Thoracic aorta (tissue), 2 donors: ENCODE data around the gene ST6GALNAC5. TPM values are rescaled to one million over a fixed set of nuclear protein-coding genes. Genes with fewer than 3 reads are reported as not detected.

Source experiments
- ATAC-seq: fragments of 150-250 bp; one replicate; pipeline ENCODE4 v1.8.0; 2017; ENCODE audit warnings: low read depth; ENCODE audit not compliant: insufficient number of reproducible peaks, low FRiP score
- DNase-seq: peaks from one replicate; pipeline ENCODE4 v3.0.0-alpha.2; 2020; ENCODE audit warnings: low spot score
- H3K27ac ChIP-seq, 2 donors: fragments of 200-600 bp; sonication (generic); 1 replicate in 1 of 2; 2 replicates in 1 of 2; pipeline ENCODE4 v1.5.1; 2016; ENCODE audit warnings: mild to moderate bottlenecking in 2 of 2, moderate library complexity in 2 of 2
- H3K27me3 ChIP-seq: fragments of 200-600 bp; sonication (generic); replicated peaks from 2 replicates; pipeline ENCODE4 v1.6.0; 2016; ENCODE audit warnings: mild to moderate bottlenecking; ENCODE audit not compliant: insufficient read depth
- H3K36me3 ChIP-seq: fragments of 200-600 bp; sonication (generic); one replicate; pipeline ENCODE4 v1.5.1; 2016
- H3K4me1 ChIP-seq, 2 donors: fragments of 200-600 bp; sonication (generic); 1 replicate in 1 of 2; 2 replicates in 1 of 2; pipeline versions ENCODE4 v1.5.1 to v1.6.0; 2016; ENCODE audit warnings: low read depth in 2 of 2, mild to moderate bottlenecking in 1 of 2; ENCODE audit not compliant: control insufficient read depth in 1 of 2
- H3K4me3 ChIP-seq: fragments of 200-600 bp; sonication (generic); 2 replicates; pipeline ENCODE4 v1.5.1; 2016; ENCODE audit warnings: mild to moderate bottlenecking
- H3K9me3 ChIP-seq: fragments of 200-600 bp; sonication (generic); 2 replicates; pipeline ENCODE4 v1.5.1; 2016
- total RNA-seq, 2 donors: library from RNA; depleted of rRNA; stranded (reverse); fragments of >200 nt; gene quantifications; one replicate each; pipeline versions ENCODE4 v1.1.0 to v1.2.3, GENCODE V29; 2016
- TF ChIP-seq, protein P1 (sequence below): fragments of 200-600 bp; sonication (generic); IDR thresholded peaks from one replicate; pipeline ENCODE4 v1.5.1; 2019; ENCODE audit warnings: antibody characterized with exemption

ST6GALNAC5 gene
- total RNA-seq, 2 donors from 2014 or later, result 7.2 to 19.8 TPM

DNA sequence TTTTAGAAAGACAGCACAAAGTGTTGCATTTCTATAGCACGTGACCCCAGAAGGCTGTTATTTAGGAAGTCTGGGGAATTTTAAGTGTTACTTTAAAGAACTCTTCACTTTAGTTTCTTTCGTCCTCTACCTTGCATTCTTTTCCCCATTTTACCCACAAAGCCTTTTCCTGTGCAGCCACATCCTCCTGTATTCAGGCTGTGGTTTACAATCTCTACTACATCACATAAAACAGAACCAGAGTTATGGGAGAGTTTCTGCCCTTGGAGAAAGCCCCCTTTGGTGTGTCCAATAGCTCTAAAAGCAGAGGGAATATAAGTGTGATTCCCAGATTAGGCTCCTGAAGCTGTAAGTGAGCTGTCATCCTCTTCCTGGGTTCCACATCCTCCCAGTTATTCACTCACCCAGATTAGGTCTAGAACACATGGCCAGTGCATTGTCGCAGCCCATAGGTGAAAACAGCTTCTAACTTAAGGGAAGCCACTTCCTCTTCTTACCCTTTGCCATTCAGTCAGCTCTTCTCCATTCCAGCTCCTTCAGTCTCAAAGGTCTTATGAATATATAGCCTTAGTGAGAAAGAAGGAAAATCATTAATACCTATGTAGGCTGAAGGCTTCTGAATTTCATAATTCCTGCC, 180.8 kb downstream of the ST6GALNAC5 start:
- Histone ChIP-seq H3K4me3 (no peak overlapping the region), H3K27ac (no peak overlapping the region), H3K27me3 (no peaks in the 10 kb centered on the region), H3K9me3 (no peaks in the 10 kb centered on the region), H3K36me3 (no peaks in the 10 kb centered on the region), H3K4me1 (no peaks in the 10 kb centered on the region)
- TF ChIP-seq, protein P1, sequence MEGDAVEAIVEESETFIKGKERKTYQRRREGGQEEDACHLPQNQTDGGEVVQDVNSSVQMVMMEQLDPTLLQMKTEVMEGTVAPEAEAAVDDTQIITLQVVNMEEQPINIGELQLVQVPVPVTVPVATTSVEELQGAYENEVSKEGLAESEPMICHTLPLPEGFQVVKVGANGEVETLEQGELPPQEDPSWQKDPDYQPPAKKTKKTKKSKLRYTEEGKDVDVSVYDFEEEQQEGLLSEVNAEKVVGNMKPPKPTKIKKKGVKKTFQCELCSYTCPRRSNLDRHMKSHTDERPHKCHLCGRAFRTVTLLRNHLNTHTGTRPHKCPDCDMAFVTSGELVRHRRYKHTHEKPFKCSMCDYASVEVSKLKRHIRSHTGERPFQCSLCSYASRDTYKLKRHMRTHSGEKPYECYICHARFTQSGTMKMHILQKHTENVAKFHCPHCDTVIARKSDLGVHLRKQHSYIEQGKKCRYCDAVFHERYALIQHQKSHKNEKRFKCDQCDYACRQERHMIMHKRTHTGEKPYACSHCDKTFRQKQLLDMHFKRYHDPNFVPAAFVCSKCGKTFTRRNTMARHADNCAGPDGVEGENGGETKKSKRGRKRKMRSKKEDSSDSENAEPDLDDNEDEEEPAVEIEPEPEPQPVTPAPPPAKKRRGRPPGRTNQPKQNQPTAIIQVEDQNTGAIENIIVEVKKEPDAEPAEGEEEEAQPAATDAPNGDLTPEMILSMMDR, result no peak
- no peak for ATAC-seq
- no peak for DNase-seq

DNA sequence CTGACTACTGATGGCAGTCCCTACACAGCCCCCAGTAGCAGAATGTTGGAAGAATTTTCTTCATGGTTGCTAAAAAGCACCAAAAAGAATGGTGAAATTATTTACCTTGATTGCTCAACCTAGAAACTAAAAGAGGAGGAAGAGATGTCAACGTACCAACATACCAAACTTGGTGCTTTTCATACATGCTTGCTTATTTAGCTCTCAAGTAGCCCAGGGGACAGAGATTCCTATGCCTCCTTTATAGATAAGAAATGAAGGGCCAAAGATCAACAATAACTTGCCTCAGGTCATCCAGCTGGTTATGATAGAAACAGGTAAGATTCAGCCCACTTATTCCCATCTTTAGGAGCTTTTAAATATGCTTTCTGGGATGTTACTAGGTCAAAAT, 181.3 kb downstream of the ST6GALNAC5 start:
- Histone ChIP-seq H3K9me3 (no peaks in the 10 kb centered on the region), H3K27me3 (no peaks in the 10 kb centered on the region), H3K36me3 (no peaks in the 10 kb centered on the region), H3K4me3 (no peak overlapping the region), H3K4me1 (no peaks in the 10 kb centered on the region), H3K27ac (no peak overlapping the region)
- TF ChIP-seq, protein P1, result no peak
- no peak for DNase-seq
- ATAC-seq, result no peak

GRCh38 chr1:77051425-77051824, 184.1 kb downstream of the ST6GALNAC5 start:
- no peaks in the 10 kb centered on the region for H3K9me3 ChIP-seq

DNA sequence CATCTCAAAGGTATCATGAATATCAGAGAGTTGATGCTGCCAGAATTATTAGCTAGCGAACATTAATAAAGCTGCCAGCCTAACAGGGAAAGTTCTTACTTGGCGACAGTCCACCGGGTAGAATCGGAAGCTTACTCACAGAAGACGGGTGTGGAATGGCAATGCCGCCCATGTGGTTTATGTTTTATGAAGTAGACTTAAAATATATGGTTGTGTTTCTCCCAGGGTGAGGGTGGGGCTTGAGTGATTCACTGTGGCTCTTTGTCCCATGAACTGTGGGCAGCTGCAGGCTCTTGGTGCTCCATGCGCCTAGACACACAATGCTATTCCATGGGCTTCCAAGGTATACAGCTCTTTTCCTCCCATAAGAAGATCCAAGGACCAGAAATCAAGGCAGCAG, 189.2 kb downstream of the ST6GALNAC5 start:
- no peaks in the 10 kb centered on the region for H3K27me3 ChIP-seq
- ATAC-seq (no peak), DNase-seq (no peak)
- H3K27ac ChIP-seq, result no peak overlapping the region
- no peak overlapping the region for H3K4me3 ChIP-seq
- TF ChIP-seq, protein P1, result no peak
- no peaks in the 10 kb centered on the region for H3K9me3 ChIP-seq
- H3K4me1 ChIP-seq, result no peaks in the 10 kb centered on the region
- no peaks in the 10 kb centered on the region for H3K36me3 ChIP-seq

More at GRCh38 chr1:77051425-77051824, 184.1 kb downstream of the ST6GALNAC5 start:
- no peak for ATAC-seq
- H3K27me3 ChIP-seq, result no peaks in the 10 kb centered on the region
- TF ChIP-seq, protein P1, result no peak
- H3K4me3 ChIP-seq, result no peak overlapping the region
- H3K27ac ChIP-seq, result no peak overlapping the region
- no peaks in the 10 kb centered on the region for H3K36me3 ChIP-seq
- no peak for DNase-seq
- H3K4me1 ChIP-seq, result no peaks in the 10 kb centered on the region

DNA sequence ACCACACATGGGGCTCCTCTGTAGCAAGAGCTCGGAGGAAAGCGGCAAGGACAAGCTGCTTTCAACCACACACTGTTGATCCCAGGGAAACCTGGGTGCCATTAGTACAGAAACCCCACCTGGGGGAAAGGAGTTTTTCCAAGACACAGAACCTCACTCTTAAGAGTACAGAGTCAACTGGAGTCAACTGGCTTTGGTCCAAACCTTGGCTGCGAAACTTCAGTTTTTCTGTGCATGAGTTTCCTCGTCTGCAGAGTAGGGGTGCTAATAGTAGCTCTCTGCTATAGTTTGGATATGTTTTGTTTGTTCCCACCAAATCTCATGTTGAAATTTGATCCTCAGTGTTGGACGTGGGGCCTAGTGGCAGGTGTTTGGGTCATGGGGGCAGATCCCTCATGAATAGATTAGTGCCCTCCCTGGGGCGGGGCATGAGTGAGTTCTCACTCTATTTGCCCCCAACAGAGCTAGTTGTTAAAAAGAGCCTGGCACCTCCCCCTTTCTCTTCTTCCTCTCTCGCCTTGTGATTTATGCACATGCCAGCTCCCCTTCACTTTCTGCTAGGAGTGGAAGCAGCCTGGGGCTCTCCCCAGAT, 190.8 kb downstream of the ST6GALNAC5 start:
- Histone ChIP-seq H3K9me3 (no peaks in the 10 kb centered on the region), H3K27me3 (no peaks in the 10 kb centered on the region)
- TF ChIP-seq, protein P1, result no peak

More for the DNA sequence above, 190.8 kb downstream of the ST6GALNAC5 start:
- H3K27ac ChIP-seq, result no peak overlapping the region
- ATAC-seq, result no peak
- H3K4me3 ChIP-seq, result no peak overlapping the region
- H3K36me3 ChIP-seq, result no peaks in the 10 kb centered on the region
- DNase-seq, result no peak
- no peaks in the 10 kb centered on the region for H3K4me1 ChIP-seq
